NOMO-1 treated with dmso at 0.1 percent for 144 hours (cell line): ENCODE data around the gene CNTN1.

ENCODE experiments used
- DNase-seq: peaks from one replicate; lab custom pipeline; 2025; ENCODE audit not compliant: unreplicated experiment; lab: John Stamatoyannopoulos, UW

CNTN1 gene

DNA sequence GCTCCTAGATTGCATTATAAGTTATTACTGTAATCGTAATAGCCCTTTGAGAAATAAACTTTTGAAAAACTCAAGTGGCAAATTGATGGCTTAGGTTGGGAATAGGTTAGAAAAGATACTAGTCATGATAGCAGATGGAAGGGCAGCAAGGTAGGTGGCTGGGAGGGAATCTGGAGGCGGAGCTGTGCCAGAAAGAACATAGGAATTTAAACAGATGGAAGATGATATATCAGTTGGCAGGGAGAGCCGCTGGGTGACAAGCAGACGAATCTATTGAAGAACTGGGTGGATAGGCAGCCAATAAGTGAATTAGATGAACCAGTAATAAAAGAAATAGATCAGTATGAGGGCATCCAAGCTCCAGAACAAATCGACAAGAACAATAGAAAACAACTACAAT lies 142.1 kb downstream of the CNTN1 start:
- DNase-seq = no peak

GRCh38 chr12:40837891-40838429 lies 145.7 kb downstream of the CNTN1 start:
- DNase-seq = no peak

DNA sequence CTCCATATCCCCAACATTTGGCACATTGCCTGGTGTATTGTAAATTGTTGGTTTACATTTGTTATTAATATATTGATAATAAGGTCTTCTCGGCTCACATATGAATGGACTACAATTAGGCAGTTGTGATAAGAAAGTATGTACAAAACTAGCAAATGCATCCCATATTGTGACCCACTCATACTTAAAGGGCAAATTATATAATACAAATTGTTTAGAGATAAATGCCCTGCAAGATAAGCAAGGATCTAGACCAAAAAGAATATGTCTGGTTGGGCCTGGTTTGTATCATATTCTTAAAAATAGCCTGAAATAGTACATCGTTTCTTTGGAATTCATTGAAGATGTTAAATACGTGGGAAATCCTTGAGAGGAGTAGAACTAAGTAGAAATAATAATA lies 151.3 kb downstream of the CNTN1 start:
- no peak for DNase-seq

GRCh38 chr12:40853221-40853620 lies 161.0 kb downstream of the CNTN1 start:
- DNase-seq = no peak

DNA sequence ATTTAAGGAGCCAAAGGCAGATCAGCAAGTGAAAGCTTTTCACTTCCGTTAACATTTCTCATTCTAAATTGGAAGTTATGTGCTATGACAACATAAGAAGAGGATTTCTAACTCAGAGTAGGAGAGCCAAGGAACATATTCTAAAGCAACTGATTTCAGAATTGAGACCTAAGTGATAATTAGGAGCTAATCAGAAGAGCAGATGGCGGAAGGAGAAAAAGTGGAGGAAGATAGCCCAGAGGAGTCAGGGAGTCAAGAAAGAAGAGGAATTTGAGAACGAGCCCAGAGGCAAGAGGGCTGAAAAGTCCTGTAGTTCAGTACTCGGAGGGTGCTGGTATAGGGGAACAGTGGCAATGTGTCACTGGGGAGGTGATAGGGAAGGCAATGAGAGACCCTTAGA lies 162.4 kb downstream of the CNTN1 start:
- DNase-seq = no peak

DNA sequence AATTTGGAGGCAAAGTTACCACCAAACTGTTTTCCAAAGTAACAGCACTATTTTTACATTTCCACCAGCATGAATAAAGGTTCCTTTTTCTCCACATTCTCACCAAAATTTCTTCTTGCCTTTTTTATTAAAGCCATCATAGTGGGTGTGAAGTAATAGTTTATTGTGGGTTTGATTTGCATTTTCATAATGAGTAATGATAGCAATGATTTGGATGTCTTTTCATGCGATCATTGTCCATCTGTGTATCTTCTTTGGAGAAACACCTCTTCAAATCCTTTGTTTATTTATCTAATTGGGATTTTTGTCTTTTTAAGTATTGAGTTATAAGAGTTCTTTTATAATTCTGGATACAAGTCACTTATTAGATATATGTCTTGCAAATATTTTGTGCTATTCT lies 172.7 kb downstream of the CNTN1 start:
- DNase-seq = no peak

GRCh38 chr12:40870981-40871380 lies 178.7 kb downstream of the CNTN1 start:
- DNase-seq = no peak

GRCh38 chr12:40874868-40875267 lies 182.6 kb downstream of the CNTN1 start:
- DNase-seq = no peak

GRCh38 chr12:40889329-40889728 lies 197.1 kb downstream of the CNTN1 start:
- no peak for DNase-seq

GRCh38 chr12:40892528-40892927 lies 200.3 kb downstream of the CNTN1 start:
- no peak for DNase-seq

GRCh38 chr12:40898505-40898904 lies 206.3 kb downstream of the CNTN1 start:
- DNase-seq = no peak

DNA sequence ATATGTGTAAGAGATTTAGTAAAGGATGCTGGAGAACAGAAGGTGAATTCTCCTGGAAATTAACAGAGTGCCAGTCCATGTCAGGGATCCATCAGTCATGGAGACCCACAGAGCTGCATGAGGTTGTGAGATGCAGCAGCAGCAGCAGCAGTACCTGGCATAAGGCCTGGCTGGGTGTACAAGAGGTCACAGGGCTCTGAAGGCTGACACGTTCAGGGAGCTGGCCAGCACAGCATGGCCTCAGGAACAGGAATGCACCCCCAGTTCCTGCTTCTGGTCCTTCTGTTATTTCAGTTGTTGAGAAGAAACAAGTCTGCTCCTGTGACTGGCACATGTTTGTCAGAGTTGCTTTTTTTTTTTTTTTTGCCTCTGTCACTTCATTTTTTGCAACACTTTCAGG lies 210.8 kb downstream of the CNTN1 start:
- no peak for DNase-seq

DNA sequence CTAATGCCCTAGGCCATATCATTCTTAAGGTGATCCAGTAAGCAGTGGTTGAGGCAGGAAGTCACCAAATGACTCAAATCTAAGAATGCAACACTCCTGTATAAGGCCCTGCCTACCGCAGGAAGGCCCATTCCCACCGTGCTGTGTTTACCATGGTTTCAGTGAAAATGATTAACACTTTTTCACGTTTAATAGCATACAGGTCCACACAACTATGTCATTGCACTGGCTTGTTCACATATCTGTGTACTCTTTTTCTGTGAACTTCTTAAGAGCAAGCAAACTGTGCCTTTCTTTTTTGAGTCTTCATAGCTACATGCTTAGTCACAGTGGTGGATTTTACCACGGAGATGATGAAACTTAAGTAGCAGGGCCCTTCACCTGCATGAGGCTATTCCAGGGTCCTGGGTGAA lies 214.9 kb downstream of the CNTN1 start:
- DNase-seq = no peak

DNA sequence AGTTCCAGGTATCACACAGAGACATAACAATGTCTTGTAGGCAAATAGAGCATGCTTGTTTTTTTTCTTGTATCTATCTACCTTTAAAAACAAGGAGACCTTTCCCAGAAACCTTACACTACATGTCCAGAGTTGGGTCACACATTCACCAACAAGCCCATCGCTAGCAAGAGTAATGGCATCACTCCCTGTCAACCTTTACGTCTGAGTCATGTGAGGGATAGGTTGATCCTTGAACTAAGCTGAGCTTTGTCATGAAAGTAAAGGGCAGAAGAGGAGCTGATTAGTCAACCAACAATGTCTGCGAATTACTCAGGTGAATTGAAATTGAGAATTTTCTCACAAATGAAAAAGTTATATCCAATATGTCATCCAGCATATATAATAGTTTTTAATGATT lies 219.4 kb downstream of the CNTN1 start:
- no peak for DNase-seq

GRCh38 chr12:40915172-40915571 lies 222.9 kb downstream of the CNTN1 start:
- no peak for DNase-seq

DNA sequence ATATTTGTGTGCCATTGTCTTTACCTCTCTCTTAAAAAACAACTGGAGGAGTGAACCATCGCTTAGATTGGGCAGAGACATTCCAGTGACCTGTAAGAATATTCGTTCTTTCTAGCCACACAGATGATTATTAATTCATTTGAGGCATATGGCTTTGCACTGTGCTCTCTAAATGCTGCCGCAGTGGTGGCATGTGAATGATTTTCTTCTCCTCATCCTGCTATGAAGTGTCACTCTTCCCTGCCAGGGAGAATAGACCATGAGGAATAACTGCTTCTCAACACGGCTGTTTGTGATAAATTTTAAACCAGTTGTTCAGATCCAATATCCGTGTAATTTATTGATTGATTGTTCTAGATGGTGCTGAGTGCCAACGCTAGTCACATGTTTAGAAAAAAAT lies 225.3 kb downstream of the CNTN1 start:
- DNase-seq = no peak

- DNase-seq = no peak
Measured at GRCh38 chr12:40921563-40922163, 229.4 kb downstream of the CNTN1 start.

DNA sequence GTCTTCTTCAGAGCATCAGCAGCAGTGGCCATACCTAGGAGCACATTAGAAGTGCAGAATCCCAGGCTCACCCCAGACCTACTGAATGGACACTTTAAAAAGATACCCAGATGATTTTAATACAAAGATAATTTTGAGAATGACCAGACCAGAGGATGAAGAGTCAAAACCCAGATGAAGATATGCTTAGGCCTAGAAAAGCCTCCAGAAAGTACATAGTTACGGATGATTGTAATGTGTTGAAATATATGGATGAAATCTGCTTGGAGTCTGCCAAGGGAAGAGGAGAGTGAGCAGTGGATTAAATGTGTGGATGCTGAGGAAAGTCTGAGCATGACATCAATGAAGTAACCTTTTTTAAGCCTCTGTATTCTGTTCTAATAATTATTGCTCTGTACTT lies 245.7 kb downstream of the CNTN1 start:
- no peak for DNase-seq

GRCh38 chr12:40942326-40942725 lies 250.1 kb downstream of the CNTN1 start:
- no peak for DNase-seq

- DNase-seq = no peak
Measured at GRCh38 chr12:40945772-40946171, 253.5 kb downstream of the CNTN1 start.

- DNase-seq = peak; percentile 2
Measured at GRCh38 chr12:40946612-40947194, 254.5 kb downstream of the CNTN1 start.

DNA sequence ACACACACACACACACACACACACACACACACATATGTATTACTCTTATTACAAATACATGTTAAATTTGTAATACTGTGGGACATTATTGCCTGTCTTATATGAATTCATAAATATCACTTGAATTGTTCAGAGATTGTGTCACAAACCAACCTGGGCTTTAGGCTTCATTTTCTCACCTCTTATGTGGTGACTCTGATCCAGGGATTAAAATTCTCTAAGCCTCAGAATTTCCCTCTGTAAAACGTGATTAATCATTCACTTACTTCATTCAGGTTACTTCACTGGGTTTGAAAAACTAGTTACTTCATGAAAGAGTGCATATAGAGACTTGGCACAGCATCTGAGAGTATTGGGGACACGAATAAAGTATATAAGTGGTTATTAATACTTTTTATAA lies 255.6 kb downstream of the CNTN1 start:
- DNase-seq = no peak

- no peak for DNase-seq
Measured at GRCh38 chr12:40953076-40953475, 260.8 kb downstream of the CNTN1 start.
